ENCODE data around the gene MTHFD2L. TPM values are rescaled to one million over a fixed set of nuclear protein-coding genes. Genes with fewer than 3 reads are reported as not detected.

The MTHFD2L gene
- total and polyA plus RNA-seq, 2 experiments from 2014 or later: 10.8 to 12.3 TPM

DNA sequence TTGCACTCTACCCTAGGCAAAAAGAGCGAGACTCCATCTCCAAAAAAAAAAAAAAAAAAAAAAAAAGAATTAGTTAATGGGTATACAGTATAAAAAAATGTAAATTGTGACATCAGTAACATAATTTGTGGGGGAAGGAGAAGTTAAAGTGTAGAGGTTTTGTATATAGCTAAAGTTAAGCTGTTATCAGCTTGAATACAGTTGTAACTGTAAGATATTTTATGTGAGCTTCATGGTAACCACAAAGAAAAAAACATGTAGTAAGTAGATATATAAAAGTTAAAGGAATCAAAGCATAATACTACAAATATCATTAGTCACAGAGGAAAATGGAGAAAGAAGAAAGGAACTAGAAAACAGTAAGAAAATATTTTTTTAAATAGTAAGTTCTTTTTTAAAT lies 97.2 kb downstream of the MTHFD2L start:
- TF ChIP-seq CTCF (IDR thresholded peaks at IDR 0.05; ENCODE audit: low read depth, low read length): no peak
- Histone ChIP-seq H3K27ac (no peak overlapping the region), H3K9me3 (ENCODE audit: low read depth) (no peaks in the 10 kb centered on the region), H3K36me3 (no peaks in the 10 kb centered on the region), H3K4me3 (no peak overlapping the region), H3K4me1 (ENCODE audit: low read depth) (no peaks in the 10 kb centered on the region), H3K27me3 (no peaks in the 10 kb centered on the region)
- DNase-seq (ENCODE audit: low read depth in 1 of 2, low spot score in 1 of 2): no peak

- Histone ChIP-seq H3K27me3 (no peaks in the 10 kb centered on the region), H3K36me3 (no peaks in the 10 kb centered on the region), H3K27ac (no peak overlapping the region), H3K4me1 (ENCODE audit: low read depth) (no peaks in the 10 kb centered on the region), H3K4me3 (no peak overlapping the region), H3K9me3 (ENCODE audit: low read depth) (no peaks in the 10 kb centered on the region)
- peak in 1 of 2 donors; percentile 95 for DNase-seq (ENCODE audit: low read depth in 1 of 2, low spot score in 1 of 2)
- no peak for TF ChIP-seq CTCF (IDR thresholded peaks at IDR 0.05; ENCODE audit: low read depth, low read length)
These were observed 101.0 kb downstream of the MTHFD2L start for GRCh38 chr4:74258963-74259362.

GRCh38 chr4:74260036-74260435 lies 102.1 kb downstream of the MTHFD2L start:
- Histone ChIP-seq H3K9me3 (ENCODE audit: low read depth) (no peaks in the 10 kb centered on the region), H3K36me3 (no peaks in the 10 kb centered on the region), H3K4me1 (ENCODE audit: low read depth) (no peaks in the 10 kb centered on the region), H3K4me3 (no peak overlapping the region), H3K27me3 (no peaks in the 10 kb centered on the region), H3K27ac (no peak overlapping the region)
- no peak for DNase-seq (ENCODE audit: low read depth in 1 of 2, low spot score in 1 of 2)
- no peak for TF ChIP-seq CTCF (IDR thresholded peaks at IDR 0.05; ENCODE audit: low read depth, low read length)

DNA sequence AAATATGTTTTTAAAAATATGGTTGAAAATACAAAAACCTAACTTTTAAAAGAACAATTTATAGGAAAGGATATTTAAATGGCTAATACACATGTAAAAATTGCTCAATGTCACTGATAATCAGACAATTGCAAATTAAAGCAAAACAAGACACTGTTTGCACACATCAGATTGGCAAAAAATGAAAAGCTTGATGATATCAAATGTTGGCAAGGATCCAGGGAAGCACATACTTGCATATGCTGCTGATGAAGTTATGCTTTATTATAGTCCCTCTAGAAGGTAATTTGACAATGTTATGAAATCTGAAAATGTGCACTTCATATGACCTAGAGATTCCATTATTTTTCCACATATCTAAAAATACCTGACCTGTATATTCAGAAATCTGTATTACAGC lies 104.6 kb downstream of the MTHFD2L start:
- no peaks in the 10 kb centered on the region for H3K36me3 ChIP-seq
- TF ChIP-seq CTCF (IDR thresholded peaks at IDR 0.05; ENCODE audit: low read depth, low read length): no peak
- H3K4me3 ChIP-seq: no peak overlapping the region
- peak in 1 of 2 donors; percentile 43 for DNase-seq (ENCODE audit: low read depth in 1 of 2, low spot score in 1 of 2)
- no peaks in the 10 kb centered on the region for H3K4me1 ChIP-seq (ENCODE audit: low read depth)
- no peak overlapping the region for H3K27ac ChIP-seq
- H3K9me3 ChIP-seq (ENCODE audit: low read depth): no peaks in the 10 kb centered on the region
- H3K27me3 ChIP-seq: no peaks in the 10 kb centered on the region

GRCh38 chr4:74263551-74263950 lies 105.6 kb downstream of the MTHFD2L start:
- H3K36me3 ChIP-seq: no peaks in the 10 kb centered on the region
- no peak overlapping the region for H3K27ac ChIP-seq
- no peaks in the 10 kb centered on the region for H3K9me3 ChIP-seq (ENCODE audit: low read depth)
- no peak for DNase-seq (ENCODE audit: low read depth in 1 of 2, low spot score in 1 of 2)
- H3K27me3 ChIP-seq: no peaks in the 10 kb centered on the region
- no peak for TF ChIP-seq CTCF (IDR thresholded peaks at IDR 0.05; ENCODE audit: low read depth, low read length)
- H3K4me3 ChIP-seq: no peak overlapping the region
- no peaks in the 10 kb centered on the region for H3K4me1 ChIP-seq (ENCODE audit: low read depth)

DNA sequence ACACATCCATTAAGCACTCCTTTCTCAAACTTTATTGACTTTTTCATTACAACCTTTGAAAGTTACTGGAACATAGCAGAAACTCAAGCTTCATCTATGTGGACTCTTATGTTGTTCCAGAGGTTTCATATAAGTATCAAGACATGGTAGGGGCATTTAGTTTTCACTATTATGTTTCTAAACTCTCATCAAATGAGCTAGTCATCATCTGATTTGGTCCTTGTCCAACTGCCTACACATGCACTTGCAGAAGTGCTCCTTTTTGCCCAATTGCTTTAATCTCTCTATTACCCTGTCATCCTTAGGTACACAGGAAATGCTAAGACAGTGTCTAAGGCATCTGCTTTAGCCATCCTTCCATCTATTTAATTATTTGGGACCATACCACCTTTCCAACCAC lies 108.2 kb downstream of the MTHFD2L start:
- no peak for TF ChIP-seq CTCF (IDR thresholded peaks at IDR 0.05; ENCODE audit: low read depth, low read length)
- Histone ChIP-seq H3K4me1 (ENCODE audit: low read depth) (no peaks in the 10 kb centered on the region), H3K27ac (no peak overlapping the region), H3K4me3 (no peak overlapping the region), H3K9me3 (ENCODE audit: low read depth) (no peaks in the 10 kb centered on the region), H3K27me3 (no peaks in the 10 kb centered on the region), H3K36me3 (no peaks in the 10 kb centered on the region)
- DNase-seq (ENCODE audit: low read depth in 1 of 2, low spot score in 1 of 2): no peak

Data from cardiac muscle cell (in vitro differentiated cells and primary cell).